PC-3 (cell line): ENCODE measurements around the gene KRTAP6-2.

ENCODE experiments used
- EZH2 ChIP-seq: fragments of 300-600 bp; sonication (generic); IDR thresholded peaks from one replicate; pipeline ENCODE4 v1.6.1; 2017; ENCODE audit warnings: antibody characterized with exemption, mild to moderate bottlenecking, low read length; ENCODE audit not compliant: unreplicated experiment
- EZH2phosphoT487 ChIP-seq: fragments of 300-600 bp; sonication (generic); IDR thresholded peaks from 2 replicates; pipeline ENCODE4 v1.6.1; 2018; ENCODE audit warnings: mild to moderate bottlenecking, antibody characterized with exemption, low read length, borderline replicate concordance
- TF ChIP-seq, protein P1 (sequence below): fragments of 300-600 bp; sonication (generic); conservative IDR thresholded peaks from 2 replicates; pipeline ENCODE4 v1.5.1; 2017; ENCODE audit warnings: antibody characterized with exemption, low read depth, mild to moderate bottlenecking, low read length

DNA sequence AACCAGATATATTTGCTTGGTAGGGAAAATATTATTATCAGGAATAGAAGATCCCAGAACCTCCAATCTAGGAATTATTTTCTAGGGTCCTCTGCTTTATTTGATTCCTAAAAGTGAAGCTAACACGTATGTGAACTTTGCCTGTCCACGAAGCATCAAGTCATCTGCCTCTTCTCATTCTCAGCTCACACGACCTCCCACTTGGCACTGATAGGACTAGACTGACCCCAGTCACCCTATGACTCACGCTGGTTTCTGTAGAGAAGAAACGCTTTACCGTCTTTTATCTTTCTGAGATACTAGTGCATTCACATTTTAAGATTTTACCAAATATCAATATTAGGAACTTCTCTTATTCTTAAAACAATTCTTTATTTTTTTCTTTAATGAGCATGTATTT, 35.6 kb downstream of the KRTAP6-2 start:
- TF ChIP-seq EZH2 (no peak), EZH2phosphoT487 (no peak)
- TF ChIP-seq, protein P1, sequence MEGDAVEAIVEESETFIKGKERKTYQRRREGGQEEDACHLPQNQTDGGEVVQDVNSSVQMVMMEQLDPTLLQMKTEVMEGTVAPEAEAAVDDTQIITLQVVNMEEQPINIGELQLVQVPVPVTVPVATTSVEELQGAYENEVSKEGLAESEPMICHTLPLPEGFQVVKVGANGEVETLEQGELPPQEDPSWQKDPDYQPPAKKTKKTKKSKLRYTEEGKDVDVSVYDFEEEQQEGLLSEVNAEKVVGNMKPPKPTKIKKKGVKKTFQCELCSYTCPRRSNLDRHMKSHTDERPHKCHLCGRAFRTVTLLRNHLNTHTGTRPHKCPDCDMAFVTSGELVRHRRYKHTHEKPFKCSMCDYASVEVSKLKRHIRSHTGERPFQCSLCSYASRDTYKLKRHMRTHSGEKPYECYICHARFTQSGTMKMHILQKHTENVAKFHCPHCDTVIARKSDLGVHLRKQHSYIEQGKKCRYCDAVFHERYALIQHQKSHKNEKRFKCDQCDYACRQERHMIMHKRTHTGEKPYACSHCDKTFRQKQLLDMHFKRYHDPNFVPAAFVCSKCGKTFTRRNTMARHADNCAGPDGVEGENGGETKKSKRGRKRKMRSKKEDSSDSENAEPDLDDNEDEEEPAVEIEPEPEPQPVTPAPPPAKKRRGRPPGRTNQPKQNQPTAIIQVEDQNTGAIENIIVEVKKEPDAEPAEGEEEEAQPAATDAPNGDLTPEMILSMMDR: no peak
